GM18505 (cell line): ENCODE results near the gene SCTR.

Experiments
- ATAC-seq: cut with Tn5 transposase; IDR thresholded peaks from one replicate; pipeline ENCODE4 v1.9.1; 2021; ENCODE audit not compliant: unreplicated experiment
- POLR2A ChIP-seq: IDR thresholded peaks from 4 replicates; pipeline ENCODE4 v1.6.1; 2011; ENCODE audit warnings: borderline replicate concordance; ENCODE audit not compliant: insufficient read depth, insufficient read length; ENCODE audit errors: extremely low read depth

SCTR gene

GRCh38 chr2:119468154-119468955, 55.9 kb downstream of the SCTR start:
- TF ChIP-seq POLR2A = no peak
- no peak for ATAC-seq

- no peak for TF ChIP-seq POLR2A
- no peak for ATAC-seq
Observed at GRCh38 chr2:119466373-119466772, 57.9 kb downstream of the SCTR start.

GRCh38 chr2:119465687-119466086, 58.6 kb downstream of the SCTR start:
- no peak for ATAC-seq
- TF ChIP-seq POLR2A = no peak

GRCh38 chr2:119464981-119465380, 59.3 kb downstream of the SCTR start:
- ATAC-seq = no peak
- no peak for TF ChIP-seq POLR2A

- TF ChIP-seq POLR2A = no peak
- no peak for ATAC-seq
Observed at GRCh38 chr2:119463990-119464389, 60.3 kb downstream of the SCTR start.

GRCh38 chr2:119463136-119463535, 61.1 kb downstream of the SCTR start:
- ATAC-seq = no peak
- no peak for TF ChIP-seq POLR2A

- ATAC-seq = no peak
- TF ChIP-seq POLR2A = no peak
Observed at GRCh38 chr2:119462574-119462973, 61.7 kb downstream of the SCTR start.

GRCh38 chr2:119461811-119462210, 62.5 kb downstream of the SCTR start:
- TF ChIP-seq POLR2A = no peak
- ATAC-seq = no peak

- TF ChIP-seq POLR2A = no peak
- no peak for ATAC-seq
Observed at GRCh38 chr2:119460076-119460475, 64.2 kb downstream of the SCTR start.

- no peak for ATAC-seq
- TF ChIP-seq POLR2A = no peak
Observed at GRCh38 chr2:119455066-119455718, 69.1 kb downstream of the SCTR start.

GRCh38 chr2:119453972-119454593, 70.2 kb downstream of the SCTR start:
- no peak for TF ChIP-seq POLR2A
- no peak for ATAC-seq

- TF ChIP-seq POLR2A = no peak
- ATAC-seq = no peak
Observed at GRCh38 chr2:119451336-119452050, 72.8 kb downstream of the SCTR start.

GRCh38 chr2:119449521-119449920, 74.8 kb downstream of the SCTR start:
- no peak for TF ChIP-seq POLR2A

More at GRCh38 chr2:119449521-119449920, 74.8 kb downstream of the SCTR start:
- ATAC-seq = no peak
